Measurements from ENCODE around the gene ELMO1.

DNA sequence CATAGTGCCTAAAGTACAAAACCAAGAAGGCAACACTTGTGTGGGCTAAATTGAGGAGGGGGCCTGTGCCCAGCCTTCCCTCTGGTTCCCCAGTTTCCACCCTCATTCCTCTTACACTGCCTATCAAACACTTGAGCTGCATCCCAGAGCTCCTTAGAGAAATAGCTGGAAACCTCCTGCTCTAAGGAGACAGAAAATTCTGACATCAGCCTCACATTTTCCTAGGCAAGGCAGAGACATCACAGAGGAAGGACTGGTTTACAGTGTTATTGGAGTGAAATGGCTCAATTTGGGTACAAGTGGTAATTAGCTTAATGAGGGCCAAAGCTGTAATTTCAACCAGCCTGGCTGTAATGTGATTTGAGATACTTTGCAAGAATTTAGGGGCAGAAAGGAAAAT lies 532.0 kb downstream of the ELMO1 start:
- TF ChIP-seq CTCF (IDR thresholded peaks at IDR 0.05) (no peak), POLR2A (IDR thresholded peaks at IDR 0.05) (no peak)

Data from heart left ventricle (tissue), 13 donors.